Stimulated activated CD4-positive, alpha-beta T cell treated with anti-CD3 and anti-CD28 coated beads, Interleukin-4, amount 100 ng/mL, for 48 hours (primary cell): ENCODE results near the gene PSD4.

ENCODE experiments used
- DNase-seq, 2 donors: peaks; one replicate each; pipeline ENCODE4 v3.0.0-alpha.2; 2020; ENCODE audit warnings: low read depth in 2 of 2

Gene PSD4

DNA sequence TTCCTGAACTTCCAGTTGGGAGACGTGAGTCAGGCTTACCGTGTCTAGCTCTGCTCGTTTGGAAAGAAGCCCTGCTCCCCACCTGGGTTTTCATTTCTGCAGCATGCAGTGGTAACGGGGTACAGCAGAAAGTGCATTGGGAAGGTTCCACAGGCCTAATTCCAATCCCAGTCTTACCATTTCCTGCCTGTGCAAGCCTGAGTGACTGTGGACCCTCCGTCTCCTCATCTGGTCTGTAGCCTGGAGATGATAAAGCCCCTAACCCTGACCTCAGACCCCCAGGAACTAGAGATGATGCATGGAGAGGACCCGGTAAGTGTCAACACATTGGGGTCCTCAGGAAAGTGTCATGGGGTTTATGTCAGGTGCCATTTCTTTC, 5.8 kb upstream of the PSD4 start:
- DNase-seq: no peak

- DNase-seq: no peak
These were observed 4.7 kb upstream of the PSD4 start for GRCh38 chr2:113169002-113169530.

- no peak for DNase-seq
These were observed 4.2 kb upstream of the PSD4 start for GRCh38 chr2:113169586-113169985.

DNA sequence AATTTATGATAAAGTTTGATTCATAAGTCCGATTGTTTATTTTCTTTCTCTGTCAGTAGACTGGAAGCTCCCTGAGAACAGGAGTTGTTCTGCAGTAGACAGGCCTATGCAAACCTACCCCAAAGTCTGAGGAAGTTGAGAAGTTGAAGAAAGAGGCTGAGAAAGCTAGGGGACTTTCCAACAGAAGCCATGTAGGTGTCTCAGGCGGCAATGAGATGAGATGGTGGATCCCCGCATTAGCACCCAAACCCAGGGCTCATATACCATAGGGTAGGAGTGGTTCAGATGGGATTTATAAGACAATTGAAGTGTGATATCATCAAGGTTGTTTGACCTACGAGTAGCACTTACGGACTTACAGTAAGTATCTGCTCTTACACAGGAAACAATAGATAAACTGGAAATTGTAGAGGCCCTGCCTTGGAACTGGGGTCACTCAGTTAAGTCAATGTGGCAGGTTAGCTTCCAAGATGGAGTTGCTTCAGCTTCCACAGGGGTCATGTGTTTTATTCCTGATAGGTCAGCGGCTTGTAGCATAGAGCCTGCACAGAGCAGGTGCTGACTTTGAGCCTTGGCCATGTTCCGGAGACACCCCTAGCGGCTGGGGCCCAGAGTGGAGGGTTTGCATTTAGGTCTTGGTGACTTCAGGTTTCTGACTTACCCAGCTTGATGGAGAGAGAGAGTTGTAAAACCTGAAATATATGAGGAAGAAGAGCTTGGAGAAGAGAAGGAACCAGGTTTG, 2.3 kb upstream of the PSD4 start:
- DNase-seq: no peak

- DNase-seq: no peak
These were observed 840 bp upstream of the PSD4 start for GRCh38 chr2:113172721-113173541.

DNA sequence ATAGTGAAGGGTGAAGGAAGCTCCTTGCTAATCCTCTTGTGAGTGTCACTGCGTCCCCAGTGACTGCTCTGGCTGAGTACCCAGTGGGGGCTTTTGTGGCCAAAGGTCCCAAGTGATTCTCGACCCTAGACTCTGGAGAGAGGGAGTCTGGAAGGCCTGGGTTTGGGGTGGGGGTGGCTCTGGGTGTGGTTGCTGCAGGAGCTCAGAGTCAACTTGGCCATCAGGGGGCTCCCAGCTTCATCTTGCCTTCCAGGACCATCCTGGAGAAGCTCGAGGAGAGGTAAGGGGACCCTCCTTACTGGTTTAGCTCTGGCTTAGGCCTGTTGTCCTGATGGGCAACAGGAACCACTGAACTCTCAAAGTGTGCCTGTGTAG, 592 bp downstream of the PSD4 start:
- DNase-seq: no peak

- DNase-seq: peak; percentile 44 to 62
These were observed 1.4 kb downstream of the PSD4 start for GRCh38 chr2:113175042-113175628.

- DNase-seq: no peak
These were observed 2.2 kb downstream of the PSD4 start for GRCh38 chr2:113175736-113176695.

DNA sequence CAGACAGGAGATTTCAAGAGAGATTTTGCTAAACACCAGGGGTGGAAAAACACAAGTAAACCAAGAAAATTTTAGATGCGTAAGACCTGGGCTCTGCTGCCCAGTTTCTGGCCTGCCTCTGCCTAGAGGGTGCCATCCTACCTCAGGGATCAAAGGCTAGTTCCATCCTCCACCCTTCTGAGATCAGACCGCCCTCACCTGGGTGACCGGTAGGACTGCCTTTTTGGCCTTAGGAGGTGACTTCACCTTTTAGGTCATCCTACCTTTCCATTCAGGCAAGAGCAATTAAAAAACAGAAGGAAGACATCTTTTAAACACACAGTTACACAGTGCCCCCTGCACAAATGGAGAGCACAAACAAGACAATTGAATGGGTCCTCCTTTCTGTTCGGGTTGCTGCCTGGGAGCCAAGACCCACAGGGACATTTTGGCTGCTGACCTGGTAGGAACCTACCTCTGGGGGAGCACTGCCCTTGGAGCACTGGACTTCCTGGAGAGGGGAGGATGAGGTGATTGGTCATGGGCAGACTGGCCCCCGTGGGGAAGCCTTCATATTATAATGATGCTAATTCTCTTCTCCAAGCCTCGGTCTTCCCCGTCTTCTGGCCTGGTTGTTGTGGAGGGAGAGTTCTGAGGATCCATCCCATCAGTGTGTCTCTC, 3.1 kb downstream of the PSD4 start:
- no peak for DNase-seq

DNA sequence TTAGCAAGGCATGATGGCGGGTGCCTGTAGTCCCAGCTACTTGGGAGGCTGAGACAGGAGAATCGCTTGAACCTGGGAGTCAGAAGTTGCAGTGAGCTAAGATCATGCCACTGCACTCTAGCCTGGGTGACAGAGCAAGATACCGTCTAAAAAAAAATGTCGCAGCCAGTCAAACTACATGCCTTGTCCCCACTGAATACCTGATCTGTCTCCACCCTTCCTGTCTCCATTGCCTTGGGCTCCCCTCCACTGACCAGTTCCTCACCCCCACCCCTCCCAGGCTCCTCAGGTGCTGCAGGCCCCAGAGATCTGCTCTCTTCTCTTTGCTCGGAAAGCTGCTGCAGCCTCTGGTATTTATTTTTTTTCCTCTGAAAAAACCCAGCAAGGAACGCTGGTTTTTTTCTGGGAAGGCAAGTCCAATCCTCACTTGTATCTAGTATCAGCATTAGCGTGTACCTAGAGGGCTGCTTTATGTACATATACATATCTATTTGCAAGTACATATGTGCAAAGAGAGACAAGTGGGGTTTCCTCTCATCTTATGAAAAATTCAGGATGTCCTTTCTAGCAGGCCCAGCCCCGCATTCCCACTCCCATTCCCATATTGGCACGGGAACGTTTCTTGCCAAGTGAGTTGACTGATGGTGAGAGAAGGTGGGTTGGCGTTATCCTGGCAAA, 4.4 kb downstream of the PSD4 start:
- no peak for DNase-seq

DNA sequence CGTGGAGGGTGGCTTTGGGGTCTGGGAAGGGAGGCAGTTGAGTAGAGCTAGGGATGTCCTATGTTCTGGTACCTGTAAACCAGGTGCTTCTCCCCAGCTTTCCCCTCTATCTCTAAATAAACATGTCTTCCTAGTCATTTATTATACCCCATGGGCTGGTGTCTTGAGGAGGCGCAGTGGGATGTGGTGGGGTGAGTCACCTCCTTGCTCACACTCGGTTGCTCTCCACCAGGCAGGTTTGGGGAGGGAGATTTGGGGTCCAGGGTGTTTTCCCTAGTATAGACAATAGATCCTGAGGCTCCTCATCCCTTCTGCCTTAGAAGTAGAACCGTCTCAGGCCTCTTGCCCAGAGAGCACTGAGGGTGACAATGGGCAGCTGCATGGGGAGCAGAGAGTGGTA, 5.1 kb downstream of the PSD4 start:
- peak in 1 of 2 donors; percentile 46 for DNase-seq

DNA sequence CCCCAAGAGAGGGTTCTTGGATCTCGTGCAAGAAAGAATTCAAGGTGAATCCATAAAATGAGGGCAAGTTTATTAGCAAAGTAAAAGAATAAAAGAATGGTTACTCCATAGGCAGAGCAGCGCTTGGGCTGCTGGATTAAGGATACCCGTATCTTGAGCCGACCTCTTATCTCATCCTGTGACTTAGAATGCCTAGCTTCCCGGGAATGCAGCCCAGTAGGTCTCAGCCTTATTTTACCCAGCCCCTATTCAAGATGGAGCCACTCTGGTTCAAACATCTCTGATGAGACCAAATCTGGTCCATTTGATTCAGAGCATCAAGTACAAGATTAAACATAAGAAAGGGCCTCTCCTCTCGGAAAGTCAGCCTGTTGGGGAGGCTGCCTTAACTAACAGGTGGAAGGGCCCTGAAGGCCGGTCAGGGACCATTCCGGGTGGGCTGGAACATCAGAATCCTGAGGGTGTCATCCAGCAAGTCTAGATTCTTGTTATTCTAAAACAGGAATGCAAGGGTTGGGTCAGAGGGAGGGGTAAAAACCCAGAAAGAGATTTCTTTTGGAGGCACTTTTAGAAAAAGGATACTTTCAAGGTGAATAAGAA, 5.8 kb downstream of the PSD4 start:
- no peak for DNase-seq

DNA sequence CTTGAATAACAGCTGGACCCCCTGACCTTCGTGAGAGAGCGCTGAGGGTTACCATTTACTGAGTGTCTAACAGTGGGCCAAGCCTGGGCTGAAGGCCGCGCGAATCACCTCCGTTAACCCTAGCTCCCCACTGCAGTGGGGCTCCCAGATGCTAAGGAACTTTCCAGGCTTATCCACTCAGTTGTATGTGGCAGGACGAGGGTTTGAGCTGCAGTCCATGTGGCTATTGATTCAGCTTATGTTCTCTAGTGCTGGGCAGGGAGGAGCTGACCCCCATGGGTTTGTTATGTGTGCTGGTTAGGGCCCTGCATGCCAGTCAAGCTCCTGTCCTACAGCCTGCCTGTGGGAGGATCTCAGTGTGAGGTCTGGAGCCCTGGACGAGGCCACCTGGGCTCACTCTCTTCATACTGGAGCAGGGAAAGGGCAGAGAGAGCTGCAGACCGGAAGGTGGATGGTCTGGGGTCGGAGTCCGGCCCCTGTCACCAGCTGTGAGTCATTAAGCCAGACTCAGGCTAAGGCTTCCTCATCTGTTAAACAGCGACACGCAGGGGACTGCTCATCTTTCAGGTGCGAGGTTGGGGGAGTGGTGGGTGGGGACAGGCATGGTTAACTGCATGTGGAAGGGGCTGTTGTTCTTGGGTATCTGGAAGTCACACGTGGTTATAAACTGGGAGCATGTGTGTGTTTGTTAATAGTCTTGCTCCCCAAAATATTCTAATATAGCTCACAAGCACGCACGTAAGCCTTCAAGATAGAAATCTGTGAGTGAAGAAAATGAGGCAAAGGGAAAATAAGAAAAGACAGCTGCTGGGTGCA, 6.6 kb downstream of the PSD4 start:
- DNase-seq: no peak

- no peak for DNase-seq
These were observed 7.7 kb downstream of the PSD4 start for GRCh38 chr2:113181258-113182051.

DNA sequence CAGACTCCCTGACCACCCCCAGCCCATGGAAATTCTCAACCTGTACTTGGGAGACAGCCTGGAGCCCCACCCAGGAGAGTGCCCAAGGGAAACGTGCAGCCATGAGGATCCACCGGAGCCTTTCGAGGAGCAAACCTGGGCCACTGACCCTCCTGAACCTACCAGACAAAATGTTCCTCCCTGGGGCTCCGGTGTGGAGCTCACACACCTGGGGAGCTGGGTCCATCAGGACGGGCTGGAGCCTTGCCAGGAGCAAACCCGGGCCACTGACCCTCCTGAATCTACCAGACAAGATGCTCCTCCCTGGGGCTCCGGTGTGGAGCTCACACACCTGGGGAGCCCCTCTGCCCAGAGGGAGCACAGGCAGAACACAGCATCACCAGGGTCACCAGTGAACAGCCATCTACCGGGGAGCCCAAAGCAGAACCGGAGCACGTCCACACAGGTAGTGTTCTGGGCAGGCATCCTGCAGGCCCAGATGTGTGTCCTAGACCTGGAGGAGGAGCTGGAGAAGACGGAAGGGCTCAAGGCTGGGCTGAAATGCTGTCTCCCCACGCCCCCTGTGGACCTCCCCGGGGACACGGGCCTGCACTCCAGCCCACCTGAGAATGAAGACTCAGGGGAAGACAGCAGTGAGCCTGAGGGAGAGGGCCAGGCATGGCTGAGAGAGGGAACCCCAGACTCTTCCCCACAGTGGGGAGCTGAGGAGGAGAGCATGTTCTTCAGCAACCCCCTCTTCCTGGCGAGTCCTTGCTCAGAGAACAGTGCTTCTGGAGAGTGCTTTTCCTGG, 8.9 kb downstream of the PSD4 start:
- no peak for DNase-seq

DNA sequence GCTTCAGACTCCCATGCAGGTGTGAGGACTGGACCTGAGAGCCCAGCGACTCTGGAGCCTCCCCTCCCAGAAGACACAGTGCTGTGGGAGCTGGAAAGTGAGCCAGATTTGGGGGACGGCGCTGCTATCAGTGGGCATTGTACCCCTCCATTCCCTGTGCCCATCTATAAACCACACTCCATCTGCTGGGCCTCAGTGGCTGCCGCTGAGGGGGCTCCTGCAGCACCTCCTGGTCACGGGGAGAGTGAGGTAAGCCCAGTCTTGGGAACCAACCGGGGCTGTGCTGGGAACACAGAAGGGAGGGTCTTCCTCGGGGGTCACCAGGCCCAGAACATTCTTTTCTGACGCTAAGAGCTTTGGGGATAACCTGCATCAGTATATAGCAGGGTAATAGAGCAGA, 9.5 kb downstream of the PSD4 start:
- no peak for DNase-seq

DNA sequence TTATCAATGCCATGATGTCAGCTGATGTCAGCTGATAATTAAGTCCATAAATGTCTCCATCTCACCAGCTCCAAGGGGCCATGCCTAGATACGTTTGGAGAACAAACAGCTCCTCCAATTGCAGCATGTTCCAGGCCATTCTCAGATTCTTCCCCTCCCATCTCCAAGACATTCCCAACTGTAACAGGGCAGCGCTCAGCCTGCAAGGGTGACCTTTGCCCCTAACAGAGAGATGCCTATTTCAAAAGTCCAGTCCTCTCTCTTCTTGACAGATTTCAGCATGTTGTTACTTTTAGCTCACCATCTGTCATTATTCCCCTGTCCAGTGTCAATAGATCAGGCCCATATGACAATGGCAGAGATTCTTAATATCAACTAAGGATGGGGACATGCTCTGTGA, 9.9 kb downstream of the PSD4 start:
- no peak for DNase-seq
